ENCODE measurements around the gene TUBGCP4.

Gene TUBGCP4

GRCh38 chr15:43346305-43346704, 24.6 kb upstream of the TUBGCP4 start:
- in situ Hi-C loops (cut with HindIII; ENCODE audit: low sequenced_read_pairs) = no loop called here
- no peak for DNase-seq (ENCODE audit: low read depth, low spot score)
- H3K4me3 ChIP-seq (ENCODE audit: low read depth, low read length) = no peak overlapping the region
- TF ChIP-seq CTCF (IDR thresholded peaks at IDR 0.05; ENCODE audit: low read depth, low read length) = no peak

GRCh38 chr15:43347114-43347513, 23.8 kb upstream of the TUBGCP4 start:
- TF ChIP-seq CTCF (IDR thresholded peaks at IDR 0.05; ENCODE audit: low read depth, low read length) = no peak
- in situ Hi-C loops (cut with HindIII; ENCODE audit: low sequenced_read_pairs) = no loop called here
- DNase-seq (ENCODE audit: low read depth, low spot score) = no peak
- H3K4me3 ChIP-seq (ENCODE audit: low read depth, low read length) = no peak overlapping the region

- TF ChIP-seq CTCF (IDR thresholded peaks at IDR 0.05; ENCODE audit: low read depth, low read length) = no peak
- H3K4me3 ChIP-seq (ENCODE audit: low read depth, low read length) = no peak overlapping the region
- no peak for DNase-seq (ENCODE audit: low read depth, low spot score)
- in situ Hi-C loops (cut with HindIII; ENCODE audit: low sequenced_read_pairs) = no loop called here
These were observed 18.1 kb upstream of the TUBGCP4 start for GRCh38 chr15:43352693-43353382.

- no peak for DNase-seq (ENCODE audit: low read depth, low spot score)
- no peak overlapping the region for H3K4me3 ChIP-seq (ENCODE audit: low read depth, low read length)
- TF ChIP-seq CTCF (IDR thresholded peaks at IDR 0.05; ENCODE audit: low read depth, low read length) = no peak
- in situ Hi-C loops (cut with HindIII; ENCODE audit: low sequenced_read_pairs) = no loop called here
These were observed 10.1 kb upstream of the TUBGCP4 start for GRCh38 chr15:43360821-43361220.

- in situ Hi-C loops (cut with HindIII; ENCODE audit: low sequenced_read_pairs) = no loop called here
- no peak for TF ChIP-seq CTCF (IDR thresholded peaks at IDR 0.05; ENCODE audit: low read depth, low read length)
- no peak overlapping the region for H3K4me3 ChIP-seq (ENCODE audit: low read depth, low read length)
- DNase-seq (ENCODE audit: low read depth, low spot score) = no peak
These were observed 9.5 kb upstream of the TUBGCP4 start for GRCh38 chr15:43361313-43361903.

GRCh38 chr15:43370310-43370974, 459 bp upstream of the TUBGCP4 start:
- peak; percentile 33 for DNase-seq (ENCODE audit: low read depth, low spot score)
- TF ChIP-seq CTCF (IDR thresholded peaks at IDR 0.05; ENCODE audit: low read depth, low read length) = no peak
- peak overlapping the region; percentile 83 for H3K4me3 ChIP-seq (ENCODE audit: low read depth, low read length)
- in situ Hi-C loops (cut with HindIII; ENCODE audit: low sequenced_read_pairs) = no loop called here
